H9 (cell line): ENCODE measurements around the gene FRMD4B. TPM values are rescaled to one million over a fixed set of nuclear protein-coding genes. Genes with fewer than 3 reads are reported as not detected.

ENCODE experiments used
- DNase-seq: peaks from one replicate; pipeline ENCODE4 v3.0.0-alpha.2; 2017
- H2AFZ ChIP-seq: one replicate; pipeline ENCODE4 v1.6.1; 2013; ENCODE audit warnings: mild to moderate bottlenecking, low read length, control low read depth, moderate library complexity
- H2AK5ac ChIP-seq: 2 replicates; pipeline ENCODE4 v1.6.1; 2013; ENCODE audit warnings: low read length, control low read depth, mixed read lengths; ENCODE audit not compliant: insufficient read length
- H2BK120ac ChIP-seq: one replicate; pipeline ENCODE4 v1.6.1; 2013; ENCODE audit warnings: low read depth, mild to moderate bottlenecking, low read length, control low read depth, inconsistent platforms; ENCODE audit not compliant: poor library complexity, severe bottlenecking
- H2BK12ac ChIP-seq: 2 replicates; pipeline ENCODE4 v1.6.1; 2013; ENCODE audit warnings: low read length, control low read depth, mixed read lengths, low read depth; ENCODE audit not compliant: insufficient read length
- H2BK15ac ChIP-seq: 2 replicates; pipeline ENCODE4 v1.6.1; 2013; ENCODE audit warnings: low read depth, low read length, control low read depth
- H2BK20ac ChIP-seq: one replicate; pipeline ENCODE4 v1.6.1; 2013; ENCODE audit warnings: low read depth, mild to moderate bottlenecking, low read length, control low read depth, inconsistent platforms; ENCODE audit not compliant: poor library complexity, severe bottlenecking
- H2BK5ac ChIP-seq: 2 replicates; pipeline ENCODE4 v1.6.1; 2013; ENCODE audit warnings: low read length, control low read depth, mixed read lengths; ENCODE audit not compliant: insufficient read length
- H3K14ac ChIP-seq: 2 replicates; pipeline ENCODE4 v1.6.1; 2013; ENCODE audit warnings: low read length, control low read depth; ENCODE audit not compliant: insufficient read depth
- H3K18ac ChIP-seq: 2 replicates; pipeline ENCODE4 v1.6.1; 2013; ENCODE audit warnings: low read depth, mild to moderate bottlenecking, mixed read lengths, low read length, control low read depth; ENCODE audit not compliant: insufficient read length
- H3K23ac ChIP-seq: 2 replicates; pipeline ENCODE4 v1.6.1; 2013; ENCODE audit warnings: low read length, control low read depth, mixed read lengths, low read depth; ENCODE audit not compliant: insufficient read length
- H3K23me2 ChIP-seq: 2 replicates; pipeline ENCODE4 v1.6.1; 2013; ENCODE audit warnings: low read depth, mild to moderate bottlenecking, mixed read lengths, low read length, control low read depth; ENCODE audit not compliant: insufficient read length, poor library complexity, severe bottlenecking
- H3K27ac ChIP-seq: 2 replicates; pipeline ENCODE4 v1.5.1; 2013; ENCODE audit warnings: low read length, control low read depth, mixed read lengths, low read depth; ENCODE audit not compliant: insufficient read length
- H3K27me3 ChIP-seq: 2 replicates; pipeline ENCODE4 v1.6.1; 2013; ENCODE audit warnings: low read length, control low read depth, inconsistent platforms; ENCODE audit not compliant: insufficient read depth
- H3K4ac ChIP-seq: 2 replicates; pipeline ENCODE4 v1.6.1; 2013; ENCODE audit warnings: low read depth, mild to moderate bottlenecking, control low read depth, inconsistent platforms, low read length, moderate library complexity
- H3K4me1 ChIP-seq: 2 replicates; pipeline ENCODE4 v1.6.1; 2013; ENCODE audit warnings: low read length, control low read depth, inconsistent platforms; ENCODE audit not compliant: insufficient read depth
- H3K4me2 ChIP-seq: 2 replicates; pipeline ENCODE4 v1.6.1; 2013; ENCODE audit warnings: low read length, control low read depth, mixed read lengths; ENCODE audit not compliant: insufficient read length, insufficient read depth
- H3K56ac ChIP-seq: 2 replicates; pipeline ENCODE4 v1.6.1; 2013; ENCODE audit warnings: low read depth, mild to moderate bottlenecking, mixed read lengths, low read length, control low read depth; ENCODE audit not compliant: insufficient read length
- H3K79me1 ChIP-seq: 2 replicates; pipeline ENCODE4 v1.6.1; 2013; ENCODE audit warnings: low read depth, mild to moderate bottlenecking, moderate library complexity, low read length, control low read depth, inconsistent platforms; ENCODE audit not compliant: insufficient read depth, poor library complexity, severe bottlenecking
- H3K79me2 ChIP-seq: 2 replicates; pipeline ENCODE4 v1.6.1; 2013; ENCODE audit warnings: low read length, control low read depth, inconsistent platforms; ENCODE audit not compliant: insufficient read depth
- H3K9ac ChIP-seq: 2 replicates; pipeline ENCODE4 v1.6.1; 2013; ENCODE audit warnings: low read length, control low read depth, mixed read lengths; ENCODE audit not compliant: insufficient read length; ENCODE audit errors: extremely low read depth
- H3K9me3 ChIP-seq: one replicate; pipeline ENCODE4 v1.6.1; 2013; ENCODE audit warnings: low read depth, low read length, inconsistent platforms; ENCODE audit not compliant: control insufficient read depth
- H3T11ph ChIP-seq: one replicate; pipeline ENCODE4 v1.6.1; 2013; ENCODE audit warnings: mild to moderate bottlenecking, low read length, control low read depth, inconsistent platforms
- H4K20me1 ChIP-seq: one replicate; pipeline ENCODE4 v1.6.1; 2013; ENCODE audit not compliant: control insufficient read depth, insufficient read length, insufficient read depth
- H4K5ac ChIP-seq: 2 replicates; pipeline ENCODE4 v1.6.1; 2013; ENCODE audit warnings: low read depth, mild to moderate bottlenecking, mixed read lengths, low read length, control low read depth; ENCODE audit not compliant: insufficient read length
- H4K8ac ChIP-seq: replicated peaks from 2 replicates; pipeline ENCODE4 v1.6.1; 2013; ENCODE audit warnings: low read length, control low read depth, mixed read lengths, low read depth; ENCODE audit not compliant: insufficient read length
- H4K91ac ChIP-seq: 2 replicates; pipeline ENCODE4 v1.6.1; 2013; ENCODE audit warnings: low read depth, mild to moderate bottlenecking, moderate library complexity, mixed read lengths, low read length, control low read depth; ENCODE audit not compliant: insufficient read length
- H3K27ac Mint-ChIP-seq, 3 experiments: 2 replicates in 2 of 3; 3 replicates in 1 of 3; pipeline ENCODE4 v1.8.0; 2020 to 2021; ENCODE audit warnings: mixed read lengths in 3 of 3, mild to moderate bottlenecking in 1 of 3, moderate library complexity in 1 of 3
- H3K27me3 Mint-ChIP-seq: 2 replicates; pipeline ENCODE4 v1.8.0; 2021; ENCODE audit warnings: low read depth, mild to moderate bottlenecking, moderate library complexity, mixed read lengths
- H3K36me3 Mint-ChIP-seq, 3 experiments: 2 replicates in 2 of 3; 3 replicates in 1 of 3; pipeline ENCODE4 v1.8.0; 2020 to 2021; ENCODE audit warnings: low read depth in 3 of 3, mixed read lengths in 3 of 3; ENCODE audit not compliant: insufficient read depth in 1 of 3
- H3K4me1 Mint-ChIP-seq, 2 experiments: 2 replicates each; pipeline ENCODE4 v1.8.0; 2020; ENCODE audit warnings: mixed read lengths in 2 of 2
- H3K4me3 Mint-ChIP-seq, 2 experiments: 2 replicates in 1 of 2; 3 replicates in 1 of 2; pipeline ENCODE4 v1.8.0; 2020 to 2021; ENCODE audit warnings: mild to moderate bottlenecking in 2 of 2, mixed read lengths in 2 of 2, moderate library complexity in 1 of 2
- H3K9me3 Mint-ChIP-seq, 2 experiments: 2 replicates in 1 of 2; 3 replicates in 1 of 2; pipeline ENCODE4 v1.8.0; 2020; ENCODE audit warnings: mild to moderate bottlenecking in 2 of 2, mixed read lengths in 2 of 2, moderate library complexity in 1 of 2
- whole genome bisulfite sequencing: extraction: QIAGEN DNeasy Blood & Tissue Kit; methylation state at CpG from one replicate; pipeline ENCODE4 v1.1.7; 2013; ENCODE audit warnings: missing lambda C conversion rate, low lambda C conversion rate, mixed read lengths; ENCODE audit not compliant: insufficient read length; ENCODE audit errors: extremely low coverage; 5-methylcytosine and 5-hydroxymethylcytosine counted together
- total RNA-seq: library from RNA; stranded (reverse); gene quantifications from 2 replicates; pipeline ENCODE4 v1.2.1, GENCODE V29; 2021
- TF ChIP-seq, protein P1 (sequence below): fragments of 200-600 bp; sonication (generic); conservative IDR thresholded peaks from 3 replicates; pipeline ENCODE4 v1.8.0; 2021; ENCODE audit warnings: antibody characterized with exemption, mild to moderate bottlenecking

The FRMD4B gene
- total RNA-seq, 1 experiment from 2014 or later, result 3.4 TPM

GRCh38 chr3:69181592-69182211, 204.2 kb downstream of the FRMD4B start:
- Histone ChIP-seq H3K23me2 (no peaks in the 10 kb centered on the region), H2BK120ac (no peak overlapping the region), H4K91ac (no peak overlapping the region), H4K20me1 (no peaks in the 10 kb centered on the region), H3K9me3 (no peaks in the 10 kb centered on the region), H3T11ph (no peak overlapping the region), H3K4ac (no peak overlapping the region), H3K56ac (no peak overlapping the region), H3K79me1 (no peaks in the 10 kb centered on the region), H2AK5ac (no peak overlapping the region), H3K18ac (no peak overlapping the region), H2BK20ac (no peak overlapping the region), H3K4me2 (no peak overlapping the region), H3K27me3 (no peaks in the 10 kb centered on the region), H3K27ac (no peak overlapping the region), H2BK5ac (no peak overlapping the region), H3K9ac (no peak overlapping the region), H3K23ac (no peak overlapping the region), H3K14ac (no peak overlapping the region), H4K5ac (no peak overlapping the region), H3K4me1 (peaks cover 3% of the 10 kb centered on the region; the same call in 1 of the 2 replicates), H4K8ac (no peak overlapping the region), H2AFZ (no peak overlapping the region), H2BK15ac (no peak overlapping the region), H2BK12ac (no peak overlapping the region), H3K79me2 (no peaks in the 10 kb centered on the region)
- WGBS, result no CpG with 5 or more reads among the region's 9 CpGs
- no peak for DNase-seq
- Mint-ChIP-seq H3K9me3 (no peaks in the 10 kb centered on the region; a peak in 1 of 5 replicates), H3K27me3 (no peaks in the 10 kb centered on the region), H3K4me3 (peak overlapping the region in 1 of 2 experiments; percentile 3; a peak in 1 of 5 replicates), H3K36me3 (peaks cover 8 to 25% (median 12%) of the 10 kb centered on the region in 3 experiments; a peak in 6 of 7 replicates), H3K4me1 (peaks cover 31 to 34% of the 10 kb centered on the region in 2 experiments), H3K27ac (peak overlapping the region; percentile 62 to 95 (median 71); a peak in 5 of 7 replicates)
- TF ChIP-seq, protein P1, sequence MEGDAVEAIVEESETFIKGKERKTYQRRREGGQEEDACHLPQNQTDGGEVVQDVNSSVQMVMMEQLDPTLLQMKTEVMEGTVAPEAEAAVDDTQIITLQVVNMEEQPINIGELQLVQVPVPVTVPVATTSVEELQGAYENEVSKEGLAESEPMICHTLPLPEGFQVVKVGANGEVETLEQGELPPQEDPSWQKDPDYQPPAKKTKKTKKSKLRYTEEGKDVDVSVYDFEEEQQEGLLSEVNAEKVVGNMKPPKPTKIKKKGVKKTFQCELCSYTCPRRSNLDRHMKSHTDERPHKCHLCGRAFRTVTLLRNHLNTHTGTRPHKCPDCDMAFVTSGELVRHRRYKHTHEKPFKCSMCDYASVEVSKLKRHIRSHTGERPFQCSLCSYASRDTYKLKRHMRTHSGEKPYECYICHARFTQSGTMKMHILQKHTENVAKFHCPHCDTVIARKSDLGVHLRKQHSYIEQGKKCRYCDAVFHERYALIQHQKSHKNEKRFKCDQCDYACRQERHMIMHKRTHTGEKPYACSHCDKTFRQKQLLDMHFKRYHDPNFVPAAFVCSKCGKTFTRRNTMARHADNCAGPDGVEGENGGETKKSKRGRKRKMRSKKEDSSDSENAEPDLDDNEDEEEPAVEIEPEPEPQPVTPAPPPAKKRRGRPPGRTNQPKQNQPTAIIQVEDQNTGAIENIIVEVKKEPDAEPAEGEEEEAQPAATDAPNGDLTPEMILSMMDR, result no peak
